MM.1S (cell line): ENCODE results near the gene ALPI.

Experiments used
- CTCF ChIP-seq: fragments of 300-600 bp; sonication (generic); IDR thresholded peaks from 2 replicates; pipeline ENCODE4 v1.5.1; 2016; ENCODE audit warnings: antibody characterized with exemption, low read length, mixed read lengths
- EZH2 ChIP-seq: fragments of 300-600 bp; sonication (generic); optimal IDR thresholded peaks from 2 replicates; pipeline ENCODE3; 2017; ENCODE audit warnings: low read depth, mild to moderate bottlenecking, antibody characterized with exemption, low read length, mixed read lengths

DNA sequence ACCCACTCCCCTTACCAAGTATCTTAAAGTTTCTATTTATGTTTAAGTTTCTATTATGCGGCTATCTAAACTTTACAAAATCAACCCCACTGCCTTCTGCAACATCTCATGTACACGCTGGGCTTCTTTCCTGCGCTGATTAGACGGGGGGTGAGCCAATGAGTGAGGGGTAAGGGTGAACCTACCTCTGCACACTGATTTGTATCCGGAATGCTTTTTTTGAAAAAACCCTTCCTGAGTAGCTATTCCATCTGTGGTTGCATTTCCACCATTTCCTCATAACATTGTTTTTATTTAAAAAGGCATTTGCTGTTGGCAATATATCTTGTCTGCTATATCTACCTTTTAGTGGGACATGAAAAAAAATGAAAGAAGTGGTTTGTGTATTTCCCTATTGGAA, 43.0 kb upstream of the ALPI start:
- no peak for TF ChIP-seq CTCF
- TF ChIP-seq EZH2, result no peak
